ENCODE data around the gene DNAJB9.

DNAJB9 gene

GRCh38 chr7:108598914-108599580, 29.4 kb downstream of the DNAJB9 start:
- POLR2A ChIA-PET, result no interaction called here
- DNase-seq (ENCODE audit: extremely low spot score), result no peak
- no peak for TF ChIP-seq CTCF (IDR thresholded peaks at IDR 0.05; ENCODE audit: control extremely low read depth, extremely low read depth, low read depth, missing control alignments)
- CTCF ChIA-PET, result no interaction called here

DNA sequence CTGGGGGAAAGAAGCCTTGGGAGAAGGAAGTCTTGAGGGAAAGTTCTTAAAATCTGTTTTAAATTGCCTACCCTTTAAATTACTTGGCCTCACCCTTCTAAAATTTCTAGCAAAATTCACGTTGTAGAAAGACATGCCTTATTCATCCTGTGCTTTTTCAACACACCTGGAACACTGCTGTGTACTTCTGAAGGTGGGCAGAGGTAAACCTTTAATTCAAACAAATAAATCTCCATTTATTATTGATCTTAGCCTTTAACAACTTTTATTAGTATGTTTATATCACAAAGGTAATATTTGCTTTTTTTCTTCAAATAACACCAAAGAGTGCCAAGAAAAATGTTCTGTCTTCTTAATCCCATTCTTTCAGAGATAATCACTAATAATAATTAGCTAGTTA, 30.7 kb downstream of the DNAJB9 start:
- ChIA-PET POLR2A (no interaction called here), CTCF (no interaction called here)
- DNase-seq (ENCODE audit: extremely low spot score), result no peak
- TF ChIP-seq CTCF (IDR thresholded peaks at IDR 0.05; ENCODE audit: control extremely low read depth, extremely low read depth, low read depth, missing control alignments), result no peak

GRCh38 chr7:108603656-108604306, 34.1 kb downstream of the DNAJB9 start:
- DNase-seq (ENCODE audit: extremely low spot score), result no peak
- ChIA-PET POLR2A (no interaction called here), CTCF (interaction anchor here (1.3 kb wide), 1 partner anchor 11 kb away, joined by 3 read pairs; no protein-coding TSS in a partner anchor)
- TF ChIP-seq CTCF (IDR thresholded peaks at IDR 0.05; ENCODE audit: control extremely low read depth, extremely low read depth, low read depth, missing control alignments), result no peak

DNA sequence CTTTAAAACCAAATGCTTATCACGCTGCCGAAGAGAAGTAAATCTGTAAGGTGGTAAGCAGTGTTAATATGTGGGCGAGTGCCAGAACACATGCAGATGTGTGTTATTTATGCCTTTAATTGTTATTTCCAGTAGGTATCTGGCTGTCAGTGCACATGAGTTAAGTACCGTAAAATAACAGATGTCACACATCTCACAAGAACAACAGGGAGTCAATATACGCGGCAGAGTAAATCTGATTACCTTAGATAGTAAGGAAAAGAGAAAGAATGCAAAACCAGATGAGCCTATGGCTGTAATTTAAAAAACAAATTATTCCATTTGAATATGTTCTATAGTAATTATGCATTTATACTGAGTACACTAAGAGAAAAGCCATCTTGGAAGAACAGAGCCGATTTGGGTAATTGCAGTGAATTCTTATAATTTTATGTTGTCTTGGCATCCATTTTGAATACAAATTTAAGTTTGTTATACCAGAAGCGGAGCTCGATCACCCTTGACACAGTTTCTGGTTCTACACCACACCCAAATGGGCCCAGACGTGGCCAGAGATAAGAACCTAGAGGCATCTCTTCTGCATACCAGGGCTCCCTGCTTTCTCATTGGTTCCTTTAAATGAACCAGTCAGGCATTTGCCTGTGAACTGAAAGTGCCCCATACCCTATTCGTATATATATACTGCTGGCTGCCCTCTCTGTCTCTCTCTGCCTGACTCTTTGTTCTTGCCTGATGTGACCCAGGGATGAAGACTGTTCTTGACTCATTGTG, 34.8 kb downstream of the DNAJB9 start:
- no peak for TF ChIP-seq CTCF (IDR thresholded peaks at IDR 0.05; ENCODE audit: control extremely low read depth, extremely low read depth, low read depth, missing control alignments)
- DNase-seq (ENCODE audit: extremely low spot score), result no peak
- CTCF ChIA-PET, result interaction anchor here (1.3 kb wide), 1 partner anchor 11 kb away, joined by 3 read pairs; no protein-coding TSS in a partner anchor
- POLR2A ChIA-PET, result no interaction called here

DNA sequence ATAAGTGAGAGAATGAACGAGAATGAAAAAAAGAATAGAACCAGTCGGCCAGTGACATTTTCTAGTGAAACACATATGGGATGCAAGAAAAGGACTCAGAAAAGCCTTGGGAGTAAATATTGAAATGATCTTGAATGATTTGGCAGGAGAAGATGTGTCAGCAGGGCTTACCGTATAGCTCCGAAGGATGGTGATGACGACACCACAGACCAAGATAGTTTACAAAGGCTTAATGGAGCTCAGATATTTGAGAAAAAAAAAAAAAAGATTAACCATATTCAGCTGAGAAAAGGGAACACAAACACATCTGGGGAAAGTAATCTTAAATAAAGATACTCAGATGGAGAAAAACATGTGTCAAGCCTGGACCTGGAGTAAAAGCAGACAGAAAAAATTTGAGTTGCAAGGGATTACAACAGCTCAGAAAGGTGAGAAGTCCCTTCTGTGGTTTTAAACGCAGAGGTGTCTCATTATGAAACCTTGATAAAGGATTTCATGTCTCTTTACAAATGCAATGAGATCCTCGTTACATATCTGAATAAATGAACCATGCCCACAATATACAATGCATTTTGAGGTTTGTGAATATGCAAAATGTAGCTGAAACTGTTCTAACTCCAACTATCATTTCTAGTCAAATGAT, 36.0 kb downstream of the DNAJB9 start:
- no peak for DNase-seq (ENCODE audit: extremely low spot score)
- POLR2A ChIA-PET, result no interaction called here
- TF ChIP-seq CTCF (IDR thresholded peaks at IDR 0.05; ENCODE audit: control extremely low read depth, extremely low read depth, low read depth, missing control alignments), result no peak
- CTCF ChIA-PET, result interaction anchor here (2.0 kb wide), 1 partner anchor 14 kb away, joined by 5 read pairs; no protein-coding TSS in a partner anchor

- ChIA-PET CTCF (interaction anchor here (1.7 to 2.5 kb wide), 2 partner anchors 9 to 17 kb away, joined by 3 to 9 read pairs; no protein-coding TSS in a partner anchor), POLR2A (no interaction called here)
Observed at GRCh38 chr7:108609643-108610042, 40.0 kb downstream of the DNAJB9 start.

More at GRCh38 chr7:108609643-108610042, 40.0 kb downstream of the DNAJB9 start:
- TF ChIP-seq CTCF (IDR thresholded peaks at IDR 0.05; ENCODE audit: control extremely low read depth, extremely low read depth, low read depth, missing control alignments), result no peak
- no peak for DNase-seq (ENCODE audit: extremely low spot score)

All from GM10248 (cell line).